ENCODE data around the gene HAO2.

- TF ChIP-seq, protein P1, sequence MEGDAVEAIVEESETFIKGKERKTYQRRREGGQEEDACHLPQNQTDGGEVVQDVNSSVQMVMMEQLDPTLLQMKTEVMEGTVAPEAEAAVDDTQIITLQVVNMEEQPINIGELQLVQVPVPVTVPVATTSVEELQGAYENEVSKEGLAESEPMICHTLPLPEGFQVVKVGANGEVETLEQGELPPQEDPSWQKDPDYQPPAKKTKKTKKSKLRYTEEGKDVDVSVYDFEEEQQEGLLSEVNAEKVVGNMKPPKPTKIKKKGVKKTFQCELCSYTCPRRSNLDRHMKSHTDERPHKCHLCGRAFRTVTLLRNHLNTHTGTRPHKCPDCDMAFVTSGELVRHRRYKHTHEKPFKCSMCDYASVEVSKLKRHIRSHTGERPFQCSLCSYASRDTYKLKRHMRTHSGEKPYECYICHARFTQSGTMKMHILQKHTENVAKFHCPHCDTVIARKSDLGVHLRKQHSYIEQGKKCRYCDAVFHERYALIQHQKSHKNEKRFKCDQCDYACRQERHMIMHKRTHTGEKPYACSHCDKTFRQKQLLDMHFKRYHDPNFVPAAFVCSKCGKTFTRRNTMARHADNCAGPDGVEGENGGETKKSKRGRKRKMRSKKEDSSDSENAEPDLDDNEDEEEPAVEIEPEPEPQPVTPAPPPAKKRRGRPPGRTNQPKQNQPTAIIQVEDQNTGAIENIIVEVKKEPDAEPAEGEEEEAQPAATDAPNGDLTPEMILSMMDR (conservative IDR thresholded peaks at IDR 0.05; ENCODE audit: low read depth, low read length), result no peak
- TF ChIP-seq EZH2 (IDR thresholded peaks at IDR 0.05; ENCODE audit: borderline replicate concordance, low read depth, low read length, poor library complexity, severe bottlenecking), result no peak
These were observed 31.7 kb upstream of the HAO2 start for GRCh38 chr1:119336848-119337247.
